Measurements from ENCODE around the gene ZNF75A. TPM values are rescaled to one million over a fixed set of nuclear protein-coding genes. Genes with fewer than 3 reads are reported as not detected.

ZNF75A gene
- total and polyA plus RNA-seq, 9 of the 15 experiments (the other 6 are each of a cell fraction or from before 2014, with no cell fraction given): 7.2 to 24.5 (median 17.1) TPM

GRCh38 chr16:3305109-3306068 lies at the start of gene ZNF75A, which contains the start of gene TIGD7 (continued):
- TF ChIP-seq ETV6 (IDR thresholded peaks at IDR 0.05; ENCODE audit: borderline replicate concordance in 1 of 2, low read depth in 2 of 2, low read length in 1 of 2) (0 out of 4 replicates have a peak, but pooled peaks of 1 of the 2 experiments have one; percentile 74), ETV6 (CRISPR knock-in tag; IDR thresholded peaks at IDR 0.05; ENCODE audit: borderline replicate concordance) (no peak; the same call in 1 of the 2 replicates), BRD4 (IDR thresholded peaks at IDR 0.05) (0 out of 2 replicates have a peak, but pooled peaks have one; percentile 69), SMARCB1 (IDR thresholded peaks at IDR 0.05; ENCODE audit: insufficient read length, low read depth) (no peak), SNAPC5 (CRISPR knock-in tag; IDR thresholded peaks at IDR 0.05) (no peak), SMAD4 (CRISPR knock-in tag; conservative IDR thresholded peaks at IDR 0.05) (peak; percentile 69), NR2F6 (CRISPR knock-in tag; IDR thresholded peaks at IDR 0.05) (no peak), FOXP4 (CRISPR knock-in tag; IDR thresholded peaks at IDR 0.05; ENCODE audit: borderline replicate concordance) (peak; percentile 66; the same call in 1 of the 2 replicates), ZNF347 (CRISPR knock-in tag; IDR thresholded peaks at IDR 0.05; ENCODE audit: low read depth) (no peak), PHB2 (IDR thresholded peaks at IDR 0.05; ENCODE audit: low read depth) (no peak), ZKSCAN8 (CRISPR knock-in tag; IDR thresholded peaks at IDR 0.05) (no peak), ZNF274 (IDR thresholded peaks at IDR 0.05; ENCODE audit: borderline replicate concordance, low read depth, low read length) (no peak; the same call in 1 of the 2 replicates), ZNF143 (CRISPR knock-in tag; IDR thresholded peaks at IDR 0.05) (peak; percentile 41; the same call in 1 of the 2 replicates), SMARCA5 (IDR thresholded peaks at IDR 0.05) (no peak), NR0B1 (IDR thresholded peaks at IDR 0.05; ENCODE audit: partially characterized antibody) (no peak), CREB3 (tag; conservative IDR thresholded peaks at IDR 0.05; ENCODE audit: low read depth) (no peak), NFE2 (IDR thresholded peaks at IDR 0.05; ENCODE audit: low read depth) (no peak), PHF21A (IDR thresholded peaks at IDR 0.05; ENCODE audit: borderline replicate concordance, low read depth) (no peak), RB1 (IDR thresholded peaks at IDR 0.05; ENCODE audit: low read depth) (0 out of 2 replicates have a peak, but pooled peaks have one; percentile 16), KDM5B (IDR thresholded peaks at IDR 0.05; ENCODE audit: insufficient replicate concordance, low read depth, low read length) (peak; percentile 93), NFXL1 (CRISPR knock-in tag; IDR thresholded peaks at IDR 0.05) (no peak), GATAD2A (IDR thresholded peaks at IDR 0.05) (no peak), IRF1 (CRISPR knock-in tag; IDR thresholded peaks at IDR 0.05; ENCODE audit: borderline replicate concordance) (no peak; the same call in 1 of the 2 replicates)
